ENCODE results near the gene BARD1. TPM values are rescaled to one million over a fixed set of nuclear protein-coding genes. Genes with fewer than 3 reads are reported as not detected.
A peak's percentile ranks its signal among the peaks of the same experiment; 100 is the strongest.

Gene BARD1
- total RNA-seq (20.7 and 23.1 TPM in 2 replicates), polyA plus RNA-seq (4.3 and 5.5 TPM in 2 replicates), polyA minus RNA-seq (7.8 and 12.7 TPM in 2 replicates)
- 18.7 TPM for total RNA-seq (2013)

- peak within 1 kb of the TSS; percentile 98 for H3K4me3 Mint-ChIP-seq
- POLR2A ChIA-PET = interaction anchor here (0.6 to 1.3 kb wide), 3 partner anchors 12 to 152 kb away, joined by 3 to 7 read pairs (median 3); no protein-coding TSS in a partner anchor
- peaks cover 0 to 4% of the 10 kb centered on the region in 2 experiments for H3K36me3 ChIP-seq (replicated peaks in 1 of 2; ENCODE audit: control extremely low read depth in 1 of 2, control insufficient read depth in 1 of 2, extremely low read depth in 1 of 2, insufficient read depth in 2 of 2, low read length in 1 of 2)
- H3K4me1 ChIP-seq (ENCODE audit: control insufficient read depth in 2 of 2, insufficient read depth in 2 of 2, low read length in 2 of 2) = peaks cover 13 to 19% of the 10 kb centered on the region in 2 donors
- peak within 1 kb of the TSS; percentile 97 for H2AFZ ChIP-seq (ENCODE audit: insufficient read depth, low read depth, low read length, poor library complexity, severe bottlenecking)
- DNase-seq (peak; percentile 87), ATAC-seq (ENCODE audit: low read depth) (peak; percentile 12)
- no peaks in the 10 kb centered on the region for H3K9me3 ChIP-seq (ENCODE audit: control extremely low read depth in 1 of 3, control insufficient read depth in 2 of 3, insufficient read depth in 1 of 3, low read length in 2 of 3)
- H4K20me1 ChIP-seq (ENCODE audit: control insufficient read depth, insufficient read depth, low read length, poor library complexity, severe bottlenecking) = no peaks in the 10 kb centered on the region
- H3K9me3 Mint-ChIP-seq (ENCODE audit: insufficient read depth) = no peaks in the 10 kb centered on the region
- H3K9ac ChIP-seq (ENCODE audit: low read length) = peak within 1 kb of the TSS; percentile 88
- peaks cover 40% of the 10 kb centered on the region for H3K4me1 Mint-ChIP-seq
- no peaks in the 10 kb centered on the region for H3K27me3 Mint-ChIP-seq
- H3K4me2 ChIP-seq (replicated peaks; ENCODE audit: low read depth, low read length, poor library complexity, severe bottlenecking) = peak within 1 kb of the TSS; percentile 86
- peak within 1 kb of the TSS; percentile 78 to 96 (median 94) for H3K4me3 ChIP-seq (ENCODE audit: control extremely low read depth in 1 of 5, extremely low read depth in 1 of 5, insufficient read depth in 1 of 5, low read depth in 2 of 5, low read length in 4 of 5)
- H3K27ac Mint-ChIP-seq = peak within 1 kb of the TSS; percentile 98
- under 1% methylated on average over 75 of the region's 76 CpGs for WGBS (ENCODE audit: insufficient coverage)
- intact Hi-C loops (cut with micrococcal nuclease) = loop anchor here (1.0 to 2.0 kb wide), 4 partner anchors 502 to 1656 kb away; partner anchors contain the start of gene SPAG16
- CTCF ChIA-PET = interaction anchor here (0.7 kb wide), 1 partner anchor 22 kb away, joined by 3 read pairs; no protein-coding TSS in a partner anchor
- peaks cover 43% of the 10 kb centered on the region for H3K79me2 ChIP-seq (ENCODE audit: control insufficient read depth, insufficient read depth, low read length)
- TF ChIP-seq, protein P1, sequence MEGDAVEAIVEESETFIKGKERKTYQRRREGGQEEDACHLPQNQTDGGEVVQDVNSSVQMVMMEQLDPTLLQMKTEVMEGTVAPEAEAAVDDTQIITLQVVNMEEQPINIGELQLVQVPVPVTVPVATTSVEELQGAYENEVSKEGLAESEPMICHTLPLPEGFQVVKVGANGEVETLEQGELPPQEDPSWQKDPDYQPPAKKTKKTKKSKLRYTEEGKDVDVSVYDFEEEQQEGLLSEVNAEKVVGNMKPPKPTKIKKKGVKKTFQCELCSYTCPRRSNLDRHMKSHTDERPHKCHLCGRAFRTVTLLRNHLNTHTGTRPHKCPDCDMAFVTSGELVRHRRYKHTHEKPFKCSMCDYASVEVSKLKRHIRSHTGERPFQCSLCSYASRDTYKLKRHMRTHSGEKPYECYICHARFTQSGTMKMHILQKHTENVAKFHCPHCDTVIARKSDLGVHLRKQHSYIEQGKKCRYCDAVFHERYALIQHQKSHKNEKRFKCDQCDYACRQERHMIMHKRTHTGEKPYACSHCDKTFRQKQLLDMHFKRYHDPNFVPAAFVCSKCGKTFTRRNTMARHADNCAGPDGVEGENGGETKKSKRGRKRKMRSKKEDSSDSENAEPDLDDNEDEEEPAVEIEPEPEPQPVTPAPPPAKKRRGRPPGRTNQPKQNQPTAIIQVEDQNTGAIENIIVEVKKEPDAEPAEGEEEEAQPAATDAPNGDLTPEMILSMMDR (IDR thresholded peaks at IDR 0.05) = peak; percentile 1
- no peak for TF ChIP-seq EZH2 (IDR thresholded peaks at IDR 0.05; ENCODE audit: borderline replicate concordance, insufficient read depth, low read depth, low read length, poor library complexity, severe bottlenecking)
- H3K27me3 ChIP-seq (replicated peaks in 1 of 4; ENCODE audit: control extremely low read depth in 1 of 4, control insufficient read depth in 3 of 4, insufficient read depth in 4 of 4, low read length in 3 of 4) = no peaks in the 10 kb centered on the region
- H3K27ac ChIP-seq (ENCODE audit: low read length in 2 of 2) = peak within 1 kb of the TSS; percentile 76 to 83
These were observed at the start of gene BARD1 for GRCh38 chr2:214808981-214809750. TSS of gene BARD1 (minus strand) at chr2:214809683. CDS start at chr2:214809569, 114 bp downstream.

GRCh38 chr2:214856137-214856536, 46.7 kb upstream of the BARD1 start:
- Histone ChIP-seq H3K27ac (ENCODE audit: low read length in 2 of 2) (no peak overlapping the region), H3K79me2 (ENCODE audit: control insufficient read depth, insufficient read depth, low read length) (no peaks in the 10 kb centered on the region), H3K9me3 (ENCODE audit: control extremely low read depth in 1 of 3, control insufficient read depth in 2 of 3, insufficient read depth in 1 of 3, low read length in 2 of 3) (peaks cover 0 to 1% (median 0%) of the 10 kb centered on the region in 3 donors), H3K4me3 (ENCODE audit: control extremely low read depth in 1 of 5, extremely low read depth in 1 of 5, insufficient read depth in 1 of 5, low read depth in 2 of 5, low read length in 4 of 5) (no peak overlapping the region), H3K4me2 (replicated peaks; ENCODE audit: low read depth, low read length, poor library complexity, severe bottlenecking) (no peak overlapping the region), H3K36me3 (replicated peaks in 1 of 2; ENCODE audit: control extremely low read depth in 1 of 2, control insufficient read depth in 1 of 2, extremely low read depth in 1 of 2, insufficient read depth in 2 of 2, low read length in 1 of 2) (no peaks in the 10 kb centered on the region), H3K4me1 (ENCODE audit: control insufficient read depth in 2 of 2, insufficient read depth in 2 of 2, low read length in 2 of 2) (no peaks in the 10 kb centered on the region), H2AFZ (ENCODE audit: insufficient read depth, low read depth, low read length, poor library complexity, severe bottlenecking) (no peak overlapping the region), H3K9ac (ENCODE audit: low read length) (no peak overlapping the region), H4K20me1 (ENCODE audit: control insufficient read depth, insufficient read depth, low read length, poor library complexity, severe bottlenecking) (no peaks in the 10 kb centered on the region), H3K27me3 (replicated peaks in 1 of 4; ENCODE audit: control extremely low read depth in 1 of 4, control insufficient read depth in 3 of 4, insufficient read depth in 4 of 4, low read length in 3 of 4) (no peaks in the 10 kb centered on the region)
- Mint-ChIP-seq H3K27ac (no peak overlapping the region), H3K4me3 (no peak overlapping the region), H3K9me3 (ENCODE audit: insufficient read depth) (no peaks in the 10 kb centered on the region), H3K4me1 (no peaks in the 10 kb centered on the region), H3K27me3 (no peaks in the 10 kb centered on the region)
- no CpG with 5 or more reads among the region's 3 CpGs for WGBS (ENCODE audit: insufficient coverage)
- CTCF ChIA-PET = no interaction called here
- intact Hi-C loops (cut with micrococcal nuclease) = no loop called here
- no peak for TF ChIP-seq EZH2 (IDR thresholded peaks at IDR 0.05; ENCODE audit: borderline replicate concordance, insufficient read depth, low read depth, low read length, poor library complexity, severe bottlenecking)
- TF ChIP-seq, protein P1 (IDR thresholded peaks at IDR 0.05) = no peak
- DNase-seq (no peak), ATAC-seq (ENCODE audit: low read depth) (no peak)
- POLR2A ChIA-PET = no interaction called here
